ENCODE data around the gene UBIAD1.
"Not testable (repeated sequence)": the region's sequence is repeated elsewhere in the genome, so short reads cannot be mapped to it uniquely, and the experiment has no call there.

UBIAD1 gene

DNA sequence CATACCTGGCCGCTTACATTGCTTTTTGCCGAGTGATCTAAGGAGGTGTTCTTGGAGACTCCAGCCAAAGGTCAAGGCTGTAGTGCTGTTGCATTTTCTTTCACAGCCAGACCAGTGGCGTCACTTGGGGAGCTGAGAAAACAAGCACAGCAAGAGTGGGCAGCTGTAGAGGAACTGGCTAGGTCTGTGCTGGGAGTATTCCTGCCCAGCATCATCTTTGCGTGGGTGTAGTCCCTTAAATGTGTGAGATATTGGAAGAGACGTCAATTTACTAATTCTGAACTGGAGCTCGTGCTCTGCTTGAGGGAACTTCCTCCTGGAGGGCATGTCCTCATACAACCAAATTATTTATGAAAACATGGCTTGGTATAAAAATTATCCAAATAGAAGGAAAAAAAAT, 10.2 kb downstream of the UBIAD1 start:
- Histone ChIP-seq H3K4me1 (ENCODE audit: control insufficient read depth, insufficient read depth, low read length) (peaks cover 4% of the 10 kb centered on the region), H3K9me3 (ENCODE audit: control insufficient read depth, low read length) (no peaks in the 10 kb centered on the region), H3K36me3 (ENCODE audit: control insufficient read depth, insufficient read depth, low read length) (no peaks in the 10 kb centered on the region), H3K27me3 (ENCODE audit: control insufficient read depth, insufficient read depth, low read length) (no peaks in the 10 kb centered on the region), H3K9ac (ENCODE audit: low read length) (no peak overlapping the region), H3K4me3 (ENCODE audit: low read length) (no peak overlapping the region)

DNA sequence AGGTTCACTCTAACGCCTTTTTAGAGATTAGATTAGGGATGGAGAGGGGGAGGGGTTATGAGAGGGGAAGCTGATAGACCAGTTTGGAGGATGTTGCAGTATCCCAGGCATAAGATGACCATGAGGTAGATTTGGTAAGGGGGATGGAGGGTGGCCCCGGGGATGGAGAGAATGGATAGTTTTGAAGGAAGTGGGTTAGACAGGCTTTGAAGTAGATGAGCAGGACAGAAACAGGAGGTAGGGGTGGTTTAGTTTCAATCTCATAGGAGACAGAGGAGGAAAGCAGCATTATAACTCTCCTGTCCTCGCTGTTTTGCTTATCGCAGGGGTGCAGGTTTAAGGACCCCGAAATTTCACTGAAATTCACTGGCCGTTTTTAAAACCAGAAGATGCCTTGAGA, 11.8 kb downstream of the UBIAD1 start:
- Histone ChIP-seq H3K9ac (ENCODE audit: low read length) (no peak overlapping the region), H3K4me3 (ENCODE audit: low read length) (no peak overlapping the region), H3K27me3 (ENCODE audit: control insufficient read depth, insufficient read depth, low read length) (no peaks in the 10 kb centered on the region), H3K36me3 (ENCODE audit: control insufficient read depth, insufficient read depth, low read length) (no peaks in the 10 kb centered on the region), H3K4me1 (ENCODE audit: control insufficient read depth, insufficient read depth, low read length) (peaks cover 4% of the 10 kb centered on the region), H3K9me3 (ENCODE audit: control insufficient read depth, low read length) (no peaks in the 10 kb centered on the region)

DNA sequence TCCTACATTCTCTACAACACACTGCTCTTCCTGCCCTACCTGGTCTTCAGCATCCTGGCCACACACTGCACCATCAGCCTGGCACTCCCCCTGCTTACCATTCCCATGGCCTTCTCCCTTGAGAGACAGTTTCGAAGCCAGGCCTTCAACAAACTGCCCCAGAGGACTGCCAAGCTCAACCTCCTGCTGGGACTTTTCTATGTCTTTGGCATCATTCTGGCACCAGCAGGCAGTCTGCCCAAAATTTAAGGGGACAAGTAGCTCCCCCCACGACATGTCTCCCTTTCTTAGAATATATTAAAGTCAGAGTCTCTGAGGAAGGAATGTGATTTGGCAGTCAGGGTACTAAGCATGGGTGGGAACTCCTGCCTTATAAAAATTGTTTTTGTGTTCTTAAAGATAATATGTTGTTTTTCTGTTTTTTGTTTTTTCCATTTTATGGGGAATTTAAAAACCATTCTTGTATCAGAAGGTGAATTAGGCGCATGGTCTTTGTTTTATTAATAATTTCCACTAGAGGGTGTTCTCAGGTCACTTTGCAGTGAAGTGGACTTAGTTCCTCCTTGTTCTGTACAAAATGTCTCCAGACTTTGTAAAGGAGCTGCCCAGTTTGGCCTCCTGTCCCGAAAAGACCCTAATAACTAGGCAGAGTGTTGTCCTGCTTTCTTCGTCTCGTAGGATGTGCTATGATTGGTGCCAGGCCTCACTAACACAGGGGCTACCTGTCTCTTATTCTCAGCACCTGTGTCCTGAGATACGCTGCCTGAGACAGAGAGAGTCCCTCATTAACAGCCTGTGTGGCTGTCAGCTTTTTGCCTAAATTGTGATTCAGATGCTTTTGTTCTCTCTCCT, 13.1 kb downstream of the UBIAD1 start:
- H3K4me1 ChIP-seq (ENCODE audit: control insufficient read depth, insufficient read depth, low read length) = no peaks in the 10 kb centered on the region
- H3K4me3 ChIP-seq (ENCODE audit: low read length) = no peak overlapping the region
- H3K36me3 ChIP-seq (ENCODE audit: control insufficient read depth, insufficient read depth, low read length) = peaks cover 3% of the 10 kb centered on the region
- no peaks in the 10 kb centered on the region for H3K27me3 ChIP-seq (ENCODE audit: control insufficient read depth, insufficient read depth, low read length)
- no peaks in the 10 kb centered on the region for H3K9me3 ChIP-seq (ENCODE audit: control insufficient read depth, low read length)
- H3K9ac ChIP-seq (ENCODE audit: low read length) = no peak overlapping the region

DNA sequence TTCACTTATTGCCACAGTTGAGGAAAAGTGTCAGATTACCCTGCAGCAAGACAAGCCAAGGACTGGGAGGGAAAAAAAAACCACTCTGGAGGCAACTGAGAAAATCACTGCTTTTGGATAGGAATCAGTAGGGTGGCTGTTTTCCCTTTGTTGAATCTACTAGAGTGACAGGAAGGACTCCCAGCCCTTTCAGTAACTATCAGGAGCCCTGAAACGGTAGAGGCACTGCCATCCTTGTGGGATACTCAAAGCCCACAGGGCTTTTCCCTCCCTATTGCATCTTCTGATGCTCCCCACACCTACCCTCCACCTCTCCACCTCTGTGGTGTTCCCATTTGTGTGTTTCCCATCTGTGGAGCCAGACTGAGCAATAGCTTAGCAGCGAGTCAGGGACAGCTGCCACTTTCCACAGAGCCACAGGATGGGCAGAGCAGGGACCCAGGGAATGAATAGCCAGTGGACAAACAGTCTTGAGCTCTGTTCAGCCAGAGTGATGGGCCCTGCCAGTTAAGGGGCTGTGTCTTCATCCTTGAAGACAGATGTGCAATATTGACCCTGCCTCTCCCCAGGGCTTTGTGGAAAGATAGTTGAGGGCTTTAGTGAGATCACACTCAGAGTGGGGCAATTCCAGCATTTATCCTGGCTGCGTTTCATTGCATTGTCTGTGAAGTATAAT, 13.9 kb downstream of the UBIAD1 start:
- no peak overlapping the region for H3K9ac ChIP-seq (ENCODE audit: low read length)

DNA sequence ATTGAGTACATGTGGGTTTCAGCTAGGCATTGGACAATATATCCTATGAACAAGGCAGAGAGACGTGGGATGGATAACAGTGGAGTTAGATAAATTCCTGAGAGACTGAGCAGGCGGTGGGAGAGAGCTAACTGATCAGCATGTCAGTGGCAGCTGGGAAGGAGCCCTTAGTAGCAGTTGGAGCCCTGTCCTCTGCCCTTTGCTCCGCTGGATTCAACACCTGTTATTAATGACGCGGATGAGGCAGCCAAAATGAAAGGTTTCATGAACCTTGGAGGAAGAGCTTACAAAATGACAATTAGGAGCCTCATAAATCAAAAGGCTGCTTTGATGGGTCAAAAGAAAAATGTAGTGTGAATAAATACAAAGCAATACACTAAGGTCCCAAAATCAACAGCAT, 16.1 kb downstream of the UBIAD1 start:
- no peaks in the 10 kb centered on the region for H3K9me3 ChIP-seq (ENCODE audit: control insufficient read depth, low read length)
- no peaks in the 10 kb centered on the region for H3K27me3 ChIP-seq (ENCODE audit: control insufficient read depth, insufficient read depth, low read length)
- H3K4me3 ChIP-seq (ENCODE audit: low read length) = no peak overlapping the region
- no peaks in the 10 kb centered on the region for H3K4me1 ChIP-seq (ENCODE audit: control insufficient read depth, insufficient read depth, low read length)
- H3K36me3 ChIP-seq (ENCODE audit: control insufficient read depth, insufficient read depth, low read length) = peaks cover 3% of the 10 kb centered on the region
- no peak overlapping the region for H3K9ac ChIP-seq (ENCODE audit: low read length)

More for the DNA sequence above, 13.9 kb downstream of the UBIAD1 start:
- Histone ChIP-seq H3K36me3 (ENCODE audit: control insufficient read depth, insufficient read depth, low read length) (peaks cover 3% of the 10 kb centered on the region), H3K4me1 (ENCODE audit: control insufficient read depth, insufficient read depth, low read length) (no peaks in the 10 kb centered on the region), H3K4me3 (ENCODE audit: low read length) (no peak overlapping the region), H3K9me3 (ENCODE audit: control insufficient read depth, low read length) (no peaks in the 10 kb centered on the region), H3K27me3 (ENCODE audit: control insufficient read depth, insufficient read depth, low read length) (no peaks in the 10 kb centered on the region)

DNA sequence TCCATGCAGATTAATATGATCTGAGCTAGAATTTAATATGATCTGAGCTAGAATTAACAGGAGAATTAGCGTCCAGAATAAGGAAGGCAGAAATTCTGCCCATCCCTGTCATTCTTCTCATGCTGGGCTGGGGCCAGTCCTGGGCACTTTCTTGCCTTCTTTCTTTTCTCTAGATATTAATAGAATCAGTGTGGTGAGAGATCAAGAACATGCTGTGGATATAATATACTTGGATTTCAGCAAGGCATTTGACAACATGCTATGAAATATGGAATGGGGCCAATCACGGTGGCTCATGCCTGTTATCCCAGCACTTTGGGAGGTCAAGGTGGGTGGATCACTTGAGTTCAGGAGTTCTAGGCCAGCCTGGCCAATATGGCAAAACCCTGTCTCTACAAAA, 18.1 kb downstream of the UBIAD1 start:
- H3K36me3 ChIP-seq (ENCODE audit: control insufficient read depth, insufficient read depth, low read length) = peaks cover 3% of the 10 kb centered on the region
- H3K9ac ChIP-seq (ENCODE audit: low read length) = no peak overlapping the region
- H3K4me3 ChIP-seq (ENCODE audit: low read length) = no peak overlapping the region
- no peaks in the 10 kb centered on the region for H3K4me1 ChIP-seq (ENCODE audit: control insufficient read depth, insufficient read depth, low read length)
- H3K9me3 ChIP-seq (ENCODE audit: control insufficient read depth, low read length) = no peaks in the 10 kb centered on the region
- no peaks in the 10 kb centered on the region for H3K27me3 ChIP-seq (ENCODE audit: control insufficient read depth, insufficient read depth, low read length)

DNA sequence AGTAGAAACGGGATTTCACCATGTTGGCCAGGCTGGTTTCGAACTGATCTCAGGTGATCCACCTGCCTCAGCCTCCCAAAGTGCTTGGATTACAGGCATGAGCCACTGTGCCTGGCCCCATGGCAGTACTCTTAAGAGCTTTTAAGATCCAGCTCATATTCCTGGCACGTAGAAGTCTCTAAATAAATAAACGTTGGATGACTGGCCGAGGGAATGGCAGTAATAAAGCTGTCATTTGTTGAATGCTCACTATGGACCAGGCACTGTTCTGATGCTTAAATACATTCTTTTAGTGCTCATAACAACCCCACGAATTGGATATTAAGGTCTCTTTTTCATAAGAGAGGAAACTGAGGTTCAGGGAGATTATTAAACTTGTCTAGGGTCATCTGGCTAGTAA, 20.9 kb downstream of the UBIAD1 start:
- Histone ChIP-seq H3K4me1 (ENCODE audit: control insufficient read depth, insufficient read depth, low read length) (no peaks in the 10 kb centered on the region), H3K36me3 (ENCODE audit: control insufficient read depth, insufficient read depth, low read length) (peaks cover 3% of the 10 kb centered on the region), H3K27me3 (ENCODE audit: control insufficient read depth, insufficient read depth, low read length) (no peaks in the 10 kb centered on the region), H3K4me3 (ENCODE audit: low read length) (no peak overlapping the region), H3K9me3 (ENCODE audit: control insufficient read depth, low read length) (no peaks in the 10 kb centered on the region), H3K9ac (ENCODE audit: low read length) (no peak overlapping the region)

DNA sequence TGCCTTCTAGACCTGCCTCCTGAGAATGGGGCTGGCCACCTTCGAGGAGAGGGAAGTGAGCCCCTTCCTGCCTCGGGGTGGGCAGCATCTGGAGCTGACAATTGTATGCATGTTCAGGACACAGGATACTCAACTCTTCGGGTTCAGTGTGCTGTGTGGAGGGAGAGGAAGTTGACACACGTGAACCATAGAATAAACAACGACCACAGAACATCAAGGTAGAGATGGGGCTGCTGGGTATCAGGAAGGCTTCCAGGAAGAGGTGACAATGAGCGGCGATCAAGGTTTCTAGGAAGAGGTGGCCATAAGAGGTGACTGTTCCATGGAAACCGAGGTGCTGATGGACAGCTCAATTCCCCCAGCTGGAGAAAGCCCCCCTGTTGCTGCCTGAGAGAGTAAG, 22.0 kb downstream of the UBIAD1 start:
- H3K9me3 ChIP-seq (ENCODE audit: control insufficient read depth, low read length) = no peaks in the 10 kb centered on the region
- H3K27me3 ChIP-seq (ENCODE audit: control insufficient read depth, insufficient read depth, low read length) = no peaks in the 10 kb centered on the region
- peaks cover 3% of the 10 kb centered on the region for H3K36me3 ChIP-seq (ENCODE audit: control insufficient read depth, insufficient read depth, low read length)
- no peak overlapping the region for H3K4me3 ChIP-seq (ENCODE audit: low read length)
- no peak overlapping the region for H3K9ac ChIP-seq (ENCODE audit: low read length)
- no peaks in the 10 kb centered on the region for H3K4me1 ChIP-seq (ENCODE audit: control insufficient read depth, insufficient read depth, low read length)

DNA sequence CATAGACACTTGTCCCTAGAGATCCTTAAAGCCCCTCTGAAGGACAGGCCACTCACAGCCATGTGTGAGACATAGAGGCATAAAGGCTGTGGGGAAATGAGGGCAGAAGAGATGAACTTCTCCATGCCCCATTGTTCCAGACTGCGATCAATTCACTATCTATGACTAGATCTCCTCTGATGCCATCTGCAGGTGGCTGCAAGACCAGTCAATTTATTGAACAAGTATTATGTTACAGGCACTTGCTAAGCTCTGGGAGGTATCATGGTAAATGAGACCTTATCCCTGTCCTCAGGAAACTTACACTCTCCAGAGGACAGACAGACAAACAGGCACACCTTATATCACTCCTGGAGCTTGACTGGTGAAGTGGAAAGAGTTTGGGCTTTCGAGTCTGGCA, 22.9 kb downstream of the UBIAD1 start:
- H3K4me3 ChIP-seq (ENCODE audit: low read length) = no peak overlapping the region
- no peaks in the 10 kb centered on the region for H3K27me3 ChIP-seq (ENCODE audit: control insufficient read depth, insufficient read depth, low read length)
- H3K36me3 ChIP-seq (ENCODE audit: control insufficient read depth, insufficient read depth, low read length) = no peaks in the 10 kb centered on the region
- no peaks in the 10 kb centered on the region for H3K9me3 ChIP-seq (ENCODE audit: control insufficient read depth, low read length)
- H3K4me1 ChIP-seq (ENCODE audit: control insufficient read depth, insufficient read depth, low read length) = no peaks in the 10 kb centered on the region
- no peak overlapping the region for H3K9ac ChIP-seq (ENCODE audit: low read length)

DNA sequence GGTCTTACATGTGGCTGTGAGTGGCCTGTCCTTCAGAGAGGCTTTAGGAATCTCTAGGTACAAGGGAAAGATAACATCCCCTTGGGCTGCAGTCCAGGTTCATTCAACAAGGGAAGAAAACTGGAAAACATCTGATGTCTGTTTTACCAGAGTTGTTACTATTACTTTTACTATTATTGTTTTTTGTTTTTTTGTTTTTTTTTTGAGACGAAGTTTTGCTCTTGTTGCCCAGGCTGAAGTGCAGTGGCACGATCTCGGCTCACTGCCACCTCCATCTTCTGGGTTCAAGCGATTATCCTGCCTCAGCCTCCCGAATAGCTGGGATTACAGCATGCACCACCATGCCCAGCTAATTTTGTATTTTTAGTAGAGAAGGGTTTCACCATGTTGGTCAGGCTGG, 24.8 kb downstream of the UBIAD1 start:
- not testable (repeated sequence) for H3K4me1 ChIP-seq (ENCODE audit: control insufficient read depth, insufficient read depth, low read length); H3K9ac ChIP-seq (ENCODE audit: low read length); H3K27me3 ChIP-seq (ENCODE audit: control insufficient read depth, insufficient read depth, low read length); H3K9me3 ChIP-seq (ENCODE audit: control insufficient read depth, low read length); H3K36me3 ChIP-seq (ENCODE audit: control insufficient read depth, insufficient read depth, low read length); H3K4me3 ChIP-seq (ENCODE audit: low read length)

DNA sequence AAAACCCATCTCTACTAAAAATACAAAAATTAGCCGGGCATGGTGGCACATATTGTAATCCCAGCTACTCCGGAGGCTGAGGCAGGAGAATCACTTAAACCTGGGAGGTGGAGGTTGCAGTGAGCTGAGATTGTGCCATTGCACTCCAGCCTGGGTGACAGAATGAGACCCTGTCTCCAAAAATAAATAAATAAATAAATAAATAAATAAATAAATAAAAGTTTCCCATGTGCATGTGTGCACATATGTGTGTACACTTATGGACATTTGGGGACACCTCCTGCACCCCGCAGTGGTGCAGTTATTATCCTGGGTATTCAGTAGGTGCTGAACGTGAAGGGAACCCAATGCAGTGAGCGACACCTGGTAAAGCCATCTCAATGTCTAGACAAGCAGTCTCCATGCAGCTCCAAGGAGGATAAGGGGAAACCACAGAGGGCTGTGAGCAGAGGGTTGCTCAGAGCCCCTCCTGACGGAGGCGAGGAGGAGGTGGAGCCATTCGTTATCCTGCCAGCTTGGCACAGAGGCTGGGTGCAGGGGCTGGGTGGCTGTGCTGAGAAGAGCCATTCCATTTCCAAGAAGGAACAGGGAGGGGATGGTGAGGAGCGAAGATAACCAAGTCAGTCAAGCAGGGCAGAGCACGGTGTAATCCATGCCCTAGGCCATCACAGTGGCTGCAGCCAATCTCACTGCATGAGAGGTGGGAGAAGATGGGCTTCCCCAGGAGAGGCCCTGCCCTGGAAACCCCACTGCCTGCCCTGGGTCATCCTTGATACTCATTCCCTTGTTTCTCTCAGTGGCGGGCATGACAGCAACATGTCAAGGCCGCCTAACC, 25.6 kb downstream of the UBIAD1 start:
- Histone ChIP-seq H3K36me3 (ENCODE audit: control insufficient read depth, insufficient read depth, low read length) (no peaks in the 10 kb centered on the region), H3K4me1 (ENCODE audit: control insufficient read depth, insufficient read depth, low read length) (no peaks in the 10 kb centered on the region), H3K4me3 (ENCODE audit: low read length) (no peak overlapping the region), H3K9me3 (ENCODE audit: control insufficient read depth, low read length) (no peaks in the 10 kb centered on the region), H3K9ac (ENCODE audit: low read length) (no peak overlapping the region), H3K27me3 (ENCODE audit: control insufficient read depth, insufficient read depth, low read length) (no peaks in the 10 kb centered on the region)

DNA sequence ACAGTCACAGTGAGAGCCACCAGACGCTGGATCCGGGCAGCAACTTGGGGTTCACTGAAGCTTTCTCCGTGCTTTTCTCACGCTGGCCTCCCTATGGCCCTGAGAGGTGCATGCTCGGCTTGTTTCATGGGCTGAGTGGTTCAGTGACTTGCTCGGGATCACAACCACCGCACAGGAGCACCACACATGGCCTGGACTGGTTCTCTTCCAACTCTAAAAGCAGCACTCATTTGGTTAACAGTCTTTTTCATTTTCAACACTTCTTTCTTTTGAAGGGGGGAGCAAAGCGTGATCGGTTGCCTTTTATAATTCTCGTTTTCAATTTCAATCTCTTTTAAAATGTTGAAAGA, 26.2 kb downstream of the UBIAD1 start:
- no peak overlapping the region for H3K4me3 ChIP-seq (ENCODE audit: low read length)

More for the DNA sequence above, 26.2 kb downstream of the UBIAD1 start:
- Histone ChIP-seq H3K27me3 (ENCODE audit: control insufficient read depth, insufficient read depth, low read length) (no peaks in the 10 kb centered on the region), H3K36me3 (ENCODE audit: control insufficient read depth, insufficient read depth, low read length) (no peaks in the 10 kb centered on the region), H3K9me3 (ENCODE audit: control insufficient read depth, low read length) (no peaks in the 10 kb centered on the region), H3K9ac (ENCODE audit: low read length) (no peak overlapping the region), H3K4me1 (ENCODE audit: control insufficient read depth, insufficient read depth, low read length) (no peaks in the 10 kb centered on the region)
